RCC 7860 (cell line): ENCODE data around the gene NLGN2.
A peak's percentile ranks its signal among the peaks of the same experiment; 100 is the strongest.

Source experiments
- DNase-seq: peaks from one replicate; pipeline ENCODE4 v3.0.0-alpha.2; 2015; ENCODE audit warnings: low spot score
- FAIRE-seq: peaks from 2 replicates; lab custom pipeline; 2012; peaks lifted over from hg19 to GRCh38; lab: Jason Lieb, UNC

Gene NLGN2

GRCh38 chr17:7462474-7463371, 55.1 kb downstream of the NLGN2 start:
- no peak for DNase-seq
- FAIRE-seq: no peak

- no peak for FAIRE-seq
Observed at GRCh38 chr17:7463372-7463846, 55.8 kb downstream of the NLGN2 start.

GRCh38 chr17:7464081-7464480, 56.4 kb downstream of the NLGN2 start:
- FAIRE-seq (no peak), DNase-seq (no peak)

More at GRCh38 chr17:7463372-7463846, 55.8 kb downstream of the NLGN2 start:
- DNase-seq: no peak

DNA sequence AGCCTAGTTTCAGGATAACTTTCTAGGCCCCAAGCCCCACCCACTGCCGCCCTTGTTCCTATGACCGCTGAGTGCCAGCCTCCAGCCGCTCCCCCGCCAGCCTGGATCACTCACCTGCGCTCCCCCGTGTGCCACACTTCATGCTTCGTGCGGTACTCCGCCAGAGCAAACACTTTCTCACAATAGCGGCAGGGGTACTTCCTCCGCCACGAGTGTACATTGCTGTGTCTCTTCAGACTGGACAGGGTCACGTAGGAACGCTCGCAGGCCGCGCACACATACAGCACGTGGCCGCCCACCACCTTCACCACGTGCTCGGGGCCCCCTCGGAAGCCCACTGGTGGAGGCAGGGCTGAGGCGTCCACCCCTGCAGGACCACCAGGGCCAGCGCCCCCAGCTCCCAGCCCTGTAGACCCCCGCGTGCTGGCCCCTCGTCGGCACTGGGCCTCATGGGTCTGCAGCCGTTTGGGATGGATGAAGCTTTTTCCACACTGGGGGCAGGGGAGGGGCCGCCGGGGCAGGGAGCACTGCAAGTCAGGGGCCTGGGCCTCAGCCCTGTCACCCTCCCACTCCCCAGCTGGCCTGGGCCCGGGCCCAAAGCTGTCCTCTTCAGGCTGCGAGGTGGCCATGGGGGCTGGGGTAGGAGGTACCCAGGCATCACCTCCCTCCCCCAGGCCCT, 58.1 kb downstream of the NLGN2 start:
- FAIRE-seq (no peak), DNase-seq (no peak)

DNA sequence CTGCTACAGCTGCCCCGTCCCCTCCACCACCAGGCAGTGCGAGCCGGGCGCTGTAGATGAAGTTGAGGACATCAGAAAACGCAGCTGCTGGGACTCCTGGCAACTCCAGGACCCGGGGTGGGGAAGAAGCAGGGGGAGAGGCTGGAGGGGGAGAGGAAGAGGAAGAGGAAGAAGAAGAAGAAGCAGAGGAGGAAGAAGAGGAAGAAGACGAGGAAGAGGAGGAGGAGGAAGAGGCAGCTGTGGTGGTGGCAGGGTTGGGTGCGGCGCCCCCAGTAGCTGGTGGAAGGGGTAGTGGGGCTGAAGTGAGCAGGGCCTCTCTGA, 58.6 kb downstream of the NLGN2 start:
- no peak for DNase-seq
- FAIRE-seq: no peak

GRCh38 chr17:7466639-7467341, 59.1 kb downstream of the NLGN2 start:
- peak; percentile 76 for FAIRE-seq
- DNase-seq: peak; percentile 78

- no peak for DNase-seq
- no peak for FAIRE-seq
Observed at GRCh38 chr17:7467498-7467897, 59.9 kb downstream of the NLGN2 start.

GRCh38 chr17:7468290-7468689, 60.6 kb downstream of the NLGN2 start:
- no peak for FAIRE-seq
- DNase-seq: no peak

DNA sequence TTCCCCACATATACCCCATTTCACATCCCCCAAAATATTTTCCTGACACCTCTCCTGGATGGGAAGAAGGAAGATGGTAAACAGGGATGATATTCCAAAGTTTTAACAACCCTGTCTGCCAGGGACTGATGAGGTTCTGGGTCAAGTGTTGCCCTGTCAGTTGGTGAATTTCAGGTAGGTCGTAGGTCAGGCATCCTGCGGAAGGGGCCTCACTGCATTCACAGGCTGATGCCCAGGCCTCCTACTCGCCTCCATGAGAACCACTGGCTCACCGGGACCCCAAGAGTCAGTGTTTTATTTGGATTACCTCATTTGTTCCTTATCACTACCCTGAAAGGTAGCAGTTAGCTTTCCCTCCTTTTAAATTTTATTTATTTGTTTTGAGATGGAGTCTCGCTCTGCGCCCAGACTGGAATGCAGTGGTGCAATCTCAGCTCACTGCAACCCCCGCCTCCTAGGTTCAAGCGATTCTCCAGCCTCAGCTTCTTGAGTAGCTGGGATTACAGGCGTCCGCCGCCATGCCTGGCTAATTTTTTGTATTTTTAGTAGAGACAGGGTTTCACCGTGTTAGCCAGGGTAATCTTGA, 61.3 kb downstream of the NLGN2 start:
- FAIRE-seq (no peak), DNase-seq (no peak)
